Measurements from ENCODE around the gene MAP2K1.

The MAP2K1 gene

DNA sequence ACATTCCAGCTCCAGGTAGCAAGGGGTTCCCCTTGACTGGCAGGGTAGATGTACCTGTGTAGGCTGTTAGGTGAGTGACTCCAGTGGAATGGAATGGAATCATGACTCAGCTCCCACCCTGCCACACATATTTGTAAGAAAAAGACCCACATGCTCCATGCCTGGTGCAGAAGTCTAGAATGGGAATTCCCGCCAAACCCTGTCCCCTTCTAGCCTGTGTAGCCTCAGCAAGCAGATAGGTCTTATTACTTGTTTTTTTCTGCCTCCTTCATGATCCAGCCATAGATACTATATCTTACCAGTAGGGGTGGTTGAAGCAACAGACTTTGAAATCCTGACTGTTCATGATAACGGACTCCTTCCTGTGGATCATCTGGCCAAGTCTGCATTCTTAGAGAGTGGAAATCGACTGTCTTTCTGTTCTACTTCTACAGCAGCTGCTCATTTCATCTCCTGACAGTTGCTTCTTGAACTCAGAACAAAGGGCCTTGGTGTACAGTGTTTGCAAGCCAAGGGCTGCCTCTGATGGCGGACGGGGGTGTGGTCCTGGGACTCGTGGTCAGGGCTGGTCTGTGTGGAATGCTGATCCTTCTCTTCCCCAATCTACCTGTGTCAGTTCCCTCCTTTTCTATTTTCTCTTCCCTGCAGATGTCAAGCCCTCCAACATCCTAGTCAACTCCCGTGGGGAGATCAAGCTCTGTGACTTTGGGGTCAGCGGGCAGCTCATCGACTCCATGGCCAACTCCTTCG is 94.6 kb downstream of the MAP2K1 start:
- no peak overlapping the region for H3K4me2 ChIP-seq (ENCODE audit: low read length)

GRCh38 chr15:66482539-66482938 is 95.8 kb downstream of the MAP2K1 start:
- H3K27me3 ChIP-seq (ENCODE audit: control insufficient read depth, low read length): no peaks in the 10 kb centered on the region
- no peaks in the 10 kb centered on the region for H4K20me1 ChIP-seq (ENCODE audit: control insufficient read depth, insufficient read depth, low read depth, low read length)
- H3K4me2 ChIP-seq (ENCODE audit: low read length): no peak overlapping the region
- no peak for TF ChIP-seq EZH2phosphoT487 (IDR thresholded peaks at IDR 0.05; ENCODE audit: borderline replicate concordance, low read length)
- no peak for TF ChIP-seq CTCF (IDR thresholded peaks at IDR 0.05; ENCODE audit: low read depth, low read length, poor library complexity, severe bottlenecking)
- 0 out of 2 replicates have a peak, but pooled peaks cover 4% of the 10 kb centered on the region for H3K79me2 ChIP-seq (ENCODE audit: control insufficient read depth, low read length)
- no peaks in the 10 kb centered on the region for H3K9me3 ChIP-seq (ENCODE audit: control insufficient read depth, insufficient read depth, low read length)
- H3K9me2 ChIP-seq (replicated peaks; ENCODE audit: control insufficient read depth, low read length): no peaks in the 10 kb centered on the region
- H3K4me3 ChIP-seq (ENCODE audit: low read length): no peak overlapping the region
- H3K36me3 ChIP-seq (ENCODE audit: control insufficient read depth, low read length): peaks cover 63% of the 10 kb centered on the region
- H3F3A ChIP-seq (ENCODE audit: control insufficient read depth, insufficient read depth): no peaks in the 10 kb centered on the region
- H3K27ac ChIP-seq (ENCODE audit: low read depth, low read length): no peak overlapping the region
- no peaks in the 10 kb centered on the region for H3K4me1 ChIP-seq (ENCODE audit: control insufficient read depth, low read length)

More for the DNA sequence above, 94.6 kb downstream of the MAP2K1 start:
- Histone ChIP-seq H3K36me3 (ENCODE audit: control insufficient read depth, low read length) (peaks cover 53% of the 10 kb centered on the region), H3K9me2 (replicated peaks; ENCODE audit: control insufficient read depth, low read length) (no peaks in the 10 kb centered on the region), H3K9me3 (ENCODE audit: control insufficient read depth, insufficient read depth, low read length) (no peaks in the 10 kb centered on the region), H3K4me1 (ENCODE audit: control insufficient read depth, low read length) (no peaks in the 10 kb centered on the region), H3K27ac (ENCODE audit: low read depth, low read length) (no peak overlapping the region), H3K4me3 (ENCODE audit: low read length) (no peak overlapping the region), H3K27me3 (ENCODE audit: control insufficient read depth, low read length) (no peaks in the 10 kb centered on the region), H3K79me2 (ENCODE audit: control insufficient read depth, low read length) (peaks cover 4% of the 10 kb centered on the region; the same call in 1 of the 2 replicates), H4K20me1 (ENCODE audit: control insufficient read depth, insufficient read depth, low read depth, low read length) (no peaks in the 10 kb centered on the region), H3F3A (ENCODE audit: control insufficient read depth, insufficient read depth) (no peaks in the 10 kb centered on the region)
- TF ChIP-seq EZH2phosphoT487 (IDR thresholded peaks at IDR 0.05; ENCODE audit: borderline replicate concordance, low read length) (no peak), CTCF (IDR thresholded peaks at IDR 0.05; ENCODE audit: low read depth, low read length, poor library complexity, severe bottlenecking) (no peak)

- Histone ChIP-seq H3K9me2 (replicated peaks; ENCODE audit: control insufficient read depth, low read length) (no peaks in the 10 kb centered on the region), H3F3A (ENCODE audit: control insufficient read depth, insufficient read depth) (peaks cover 5% of the 10 kb centered on the region; the same call in 1 of the 2 replicates), H3K4me3 (ENCODE audit: low read length) (no peak overlapping the region), H3K36me3 (ENCODE audit: control insufficient read depth, low read length) (peaks cover 68% of the 10 kb centered on the region), H4K20me1 (ENCODE audit: control insufficient read depth, insufficient read depth, low read depth, low read length) (no peaks in the 10 kb centered on the region), H3K27ac (ENCODE audit: low read depth, low read length) (no peak overlapping the region), H3K4me1 (ENCODE audit: control insufficient read depth, low read length) (no peaks in the 10 kb centered on the region), H3K9me3 (ENCODE audit: control insufficient read depth, insufficient read depth, low read length) (no peaks in the 10 kb centered on the region), H3K4me2 (ENCODE audit: low read length) (no peak overlapping the region), H3K27me3 (ENCODE audit: control insufficient read depth, low read length) (no peaks in the 10 kb centered on the region), H3K79me2 (ENCODE audit: control insufficient read depth, low read length) (0 out of 2 replicates have a peak, but pooled peaks cover 4% of the 10 kb centered on the region)
- TF ChIP-seq EZH2phosphoT487 (IDR thresholded peaks at IDR 0.05; ENCODE audit: borderline replicate concordance, low read length): no peak
- no peak for TF ChIP-seq CTCF (IDR thresholded peaks at IDR 0.05; ENCODE audit: low read depth, low read length, poor library complexity, severe bottlenecking)
Observed at GRCh38 chr15:66483131-66483566, 96.4 kb downstream of the MAP2K1 start.
